B cell (primary cell): ENCODE measurements around the gene ZNF222. TPM values are rescaled to one million over a fixed set of nuclear protein-coding genes. Genes with fewer than 3 reads are reported as not detected.
A peak's percentile ranks its signal among the peaks of the same experiment; 100 is the strongest.

Experiments
- ATAC-seq: fragments of 200-7000 bp; cut with Tn5 transposase; one replicate; pipeline ENCODE4 v1.10.0; 2021; ENCODE audit warnings: low read depth, mild to moderate bottlenecking, moderate number of reproducible peaks, moderate library complexity
- CTCF ChIA-PET: fragments of 350-600 bp; sonication (Branson Sonifier 250); formaldehyde crosslinking; loops from one replicate; lab custom pipeline; 2021; ENCODE audit warnings: antibody characterized with exemption, inconsistent platforms; lab: Charles Lee
- POLR2A ChIA-PET: fragments of 350-600 bp; sonication (Branson Sonifier 250); formaldehyde crosslinking; loops from one replicate; lab custom pipeline; 2021; ENCODE audit warnings: antibody characterized with exemption; lab: Charles Lee
- DNase-seq: peaks from one replicate; pipeline ENCODE4 v3.0.0; 2013
- H2AFZ ChIP-seq: 2 replicates; pipeline ENCODE4 v1.6.1; 2012; ENCODE audit warnings: mild to moderate bottlenecking, low read depth, low read length; ENCODE audit not compliant: insufficient read depth, poor library complexity, severe bottlenecking
- H3K27ac ChIP-seq, 2 donors: 1 replicate in 1 of 2; 2 replicates in 1 of 2; pipeline ENCODE4 v1.5.1; 2012 to 2013; ENCODE audit warnings: low read length in 2 of 2, mild to moderate bottlenecking in 2 of 2, moderate library complexity in 1 of 2
- H3K27me3 ChIP-seq, 4 experiments: fragments of 200-600 bp in 1 of 4; sonication (generic) in 1 of 4; replicated peaks in 1 of 4; 1 replicate in 2 of 4; 2 replicates in 2 of 4; pipeline versions ENCODE4 v1.6.1 to v1.7.0; 2013 to 2016; ENCODE audit warnings: low read length in 3 of 4, mild to moderate bottlenecking in 2 of 4, mixed read lengths in 1 of 4, moderate library complexity in 1 of 4; ENCODE audit not compliant: insufficient read depth in 4 of 4, control insufficient read depth in 3 of 4; ENCODE audit errors: control extremely low read depth in 1 of 4
- H3K36me3 ChIP-seq, 2 experiments: replicated peaks in 1 of 2; 1 replicate in 1 of 2; 2 replicates in 1 of 2; pipeline versions ENCODE4 v1.6.1 to v1.7.1; 2013; ENCODE audit warnings: low read length in 1 of 2; ENCODE audit not compliant: insufficient read depth in 2 of 2, control insufficient read depth in 1 of 2; ENCODE audit errors: control extremely low read depth in 1 of 2, extremely low read depth in 1 of 2
- H3K4me1 ChIP-seq, 2 donors: fragments of 200-600 bp in 1 of 2; sonication (generic) in 1 of 2; 1 replicate in 1 of 2; 2 replicates in 1 of 2; pipeline versions ENCODE4 v1.5.1 to v1.6.1; 2013 to 2017; ENCODE audit warnings: low read length in 2 of 2; ENCODE audit not compliant: control insufficient read depth in 2 of 2, insufficient read depth in 2 of 2
- H3K4me2 ChIP-seq: replicated peaks from 2 replicates; pipeline ENCODE3; 2012; ENCODE audit warnings: mild to moderate bottlenecking, low read depth, low read length; ENCODE audit not compliant: poor library complexity, severe bottlenecking
- H3K4me3 ChIP-seq, 5 experiments: fragments of 200-600 bp in 1 of 5; sonication (generic) in 1 of 5; 1 replicate in 3 of 5; 2 replicates in 2 of 5; pipeline versions ENCODE4 v1.5.1 to v1.7.0; 2011 to 2016; ENCODE audit warnings: low read length in 4 of 5, mild to moderate bottlenecking in 4 of 5, low read depth in 2 of 5, control low read depth in 1 of 5, moderate library complexity in 1 of 5; ENCODE audit not compliant: insufficient read depth in 1 of 5; ENCODE audit errors: control extremely low read depth in 1 of 5, extremely low read depth in 1 of 5
- H3K79me2 ChIP-seq: fragments of 200-600 bp; sonication (generic); one replicate; pipeline ENCODE4 v1.6.0; 2016; ENCODE audit warnings: low read length; ENCODE audit not compliant: control insufficient read depth, insufficient read depth
- H3K9ac ChIP-seq: fragments of 200-600 bp; sonication (generic); 2 replicates; pipeline ENCODE4 v1.6.1; 2017; ENCODE audit warnings: mild to moderate bottlenecking, low read length, moderate library complexity
- H3K9me3 ChIP-seq, 3 donors: one replicate each; pipeline versions ENCODE4 v1.6.1 to v1.7.1; 2013; ENCODE audit warnings: low read length in 2 of 3; ENCODE audit not compliant: control insufficient read depth in 2 of 3, insufficient read depth in 1 of 3; ENCODE audit errors: control extremely low read depth in 1 of 3
- H4K20me1 ChIP-seq: 2 replicates; pipeline ENCODE4 v1.6.0; 2012; ENCODE audit warnings: mild to moderate bottlenecking, low read length; ENCODE audit not compliant: insufficient read depth, control insufficient read depth, poor library complexity, severe bottlenecking
- H3K27ac Mint-ChIP-seq: one replicate; pipeline ENCODE4 v1.8.0; 2021; ENCODE audit warnings: mixed read lengths
- H3K27me3 Mint-ChIP-seq: one replicate; pipeline ENCODE4 v1.8.0; 2021; ENCODE audit warnings: mixed read lengths
- H3K4me1 Mint-ChIP-seq: one replicate; pipeline ENCODE4 v1.8.0; 2021; ENCODE audit warnings: mixed read lengths
- H3K4me3 Mint-ChIP-seq: one replicate; pipeline ENCODE4 v1.8.0; 2021; ENCODE audit warnings: mixed read lengths
- H3K9me3 Mint-ChIP-seq: one replicate; pipeline ENCODE4 v1.8.0; 2022; ENCODE audit warnings: mixed read lengths; ENCODE audit not compliant: insufficient read depth
- CTCF ChIP-seq: fragments of 200-600 bp; IDR thresholded peaks from one replicate; pipeline ENCODE4 v1.8.0; 2022; ENCODE audit warnings: antibody characterized with exemption, mild to moderate bottlenecking
- EZH2 ChIP-seq: IDR thresholded peaks from 2 replicates; pipeline ENCODE4 v1.6.1; 2012; ENCODE audit warnings: borderline replicate concordance, low read depth, mild to moderate bottlenecking, moderate library complexity, low read length; ENCODE audit not compliant: insufficient read depth, poor library complexity, severe bottlenecking
- WGBS: methylation state at CpG from one replicate; pipeline ENCODE4 v1.1.5; 2013; ENCODE audit warnings: missing lambda C conversion rate; ENCODE audit not compliant: insufficient coverage; 5-methylcytosine and 5-hydroxymethylcytosine counted together
- intact Hi-C: fragments of 100-400 bp; cut with micrococcal nuclease; formaldehyde crosslinking; loops from one replicate; pipeline ENCODE4 v1.10.0; 2022
- polyA plus RNA-seq: library from polyadenylated mRNA; depleted of rRNA; stranded (reverse); fragments of >200 nt; gene quantifications from 2 replicates; pipeline ENCODE4 v1.2.3, GENCODE V29; 2012
- total RNA-seq, 2 donors: library from RNA; stranded (reverse); fragments of 120-200 nt in 1 of 2; gene quantifications; 1 replicate in 1 of 2; 2 replicates in 1 of 2; pipeline versions ENCODE4 v1.2.3 to v1.2.4, GENCODE V29; 2013 to 2022

ZNF222 gene
- total and polyA plus RNA-seq, 2 donors (not counting 1 experiment from before 2014, with no cell fraction given), result 2.5 to 7.5 TPM

GRCh38 chr19:43997631-43998290, 27.4 kb upstream of the ZNF222 start:
- peaks cover 16% of the 10 kb centered on the region for H3K9me3 Mint-ChIP-seq
- no peak for DNase-seq
- CTCF ChIA-PET, result no interaction called here
- TF ChIP-seq EZH2 (no peak), CTCF (no peak)
- 93% methylated on average over 8 of the region's 10 CpGs for WGBS
- intact Hi-C loops, result no loop called here
- H3K27ac ChIP-seq, result no peak overlapping the region
- H3K4me2 ChIP-seq, result no peak overlapping the region
- peaks cover 0 to 38% of the 10 kb centered on the region in 2 experiments for H3K36me3 ChIP-seq
- no peak overlapping the region for H2AFZ ChIP-seq
- H3K27ac Mint-ChIP-seq, result no peak overlapping the region
- ATAC-seq, result no peak
- no peak overlapping the region for H3K4me3 ChIP-seq
- H3K4me3 Mint-ChIP-seq, result no peak overlapping the region
- H3K27me3 ChIP-seq, result no peaks in the 10 kb centered on the region
- peaks cover 0 to 8% (median 1%) of the 10 kb centered on the region in 3 donors for H3K9me3 ChIP-seq
- POLR2A ChIA-PET, result no interaction called here
- no peak overlapping the region for H3K9ac ChIP-seq
- no peaks in the 10 kb centered on the region for H3K27me3 Mint-ChIP-seq
- H3K4me1 ChIP-seq, result peaks cover 6 to 7% of the 10 kb centered on the region in 2 donors
- H3K79me2 ChIP-seq, result peaks cover 9% of the 10 kb centered on the region
- peaks cover 8% of the 10 kb centered on the region for H3K4me1 Mint-ChIP-seq
- H4K20me1 ChIP-seq, result no peaks in the 10 kb centered on the region

- DNase-seq (no peak), ATAC-seq (no peak)
- intact Hi-C loops, result loop anchor here (1.0 to 5.0 kb wide), 13 partner anchors 19 to 498 kb away; partner anchors contain the start of genes ZNF180, ZNF221, ZNF222 and ZNF224
- 8% methylated on average over 5 of the region's 8 CpGs for WGBS
- H3K4me3 ChIP-seq, result peak overlapping the region; percentile 75 to 96 (median 89)
- H4K20me1 ChIP-seq, result no peaks in the 10 kb centered on the region
- H3K27me3 ChIP-seq, result no peaks in the 10 kb centered on the region
- H3K27ac ChIP-seq, result peak overlapping the region; percentile 48 to 78
- H3K27me3 Mint-ChIP-seq, result no peaks in the 10 kb centered on the region
- TF ChIP-seq CTCF (no peak), EZH2 (no peak)
- H3K9me3 Mint-ChIP-seq, result peaks cover 13% of the 10 kb centered on the region
- ChIA-PET CTCF (no interaction called here), POLR2A (no interaction called here)
- H3K79me2 ChIP-seq, result peaks cover 23% of the 10 kb centered on the region
- peak overlapping the region; percentile 93 for H3K9ac ChIP-seq
- H3K4me2 ChIP-seq, result peak overlapping the region; percentile 92
- H2AFZ ChIP-seq, result peak overlapping the region; percentile 100
- peaks cover 19% of the 10 kb centered on the region for H3K4me1 Mint-ChIP-seq
- peak overlapping the region; percentile 95 for H3K27ac Mint-ChIP-seq
- peak overlapping the region; percentile 99 for H3K4me3 Mint-ChIP-seq
- peaks cover 3 to 20% (median 5%) of the 10 kb centered on the region in 3 donors for H3K9me3 ChIP-seq
- peaks cover under 1 to 7% of the 10 kb centered on the region in 2 experiments for H3K36me3 ChIP-seq
- H3K4me1 ChIP-seq, result peaks cover 13 to 14% of the 10 kb centered on the region in 2 donors
These were observed 23.0 kb upstream of the ZNF222 start for GRCh38 chr19:44002212-44002565.
